Ishikawa (cell line): Measurements from ENCODE around the gene ITSN2.

Source experiments
- CEBPB ChIP-seq: IDR thresholded peaks from 2 replicates; pipeline ENCODE4 v1.6.1; 2012
- CREB1 ChIP-seq: IDR thresholded peaks from 2 replicates; pipeline ENCODE4 v1.6.1; 2012; ENCODE audit warnings: low read depth
- EGR1 ChIP-seq: IDR thresholded peaks from 2 replicates; pipeline ENCODE4 v1.6.1; 2012
- EP300 ChIP-seq: IDR thresholded peaks from 2 replicates; pipeline ENCODE4 v1.6.1; 2012; ENCODE audit warnings: borderline replicate concordance
- FOXM1 ChIP-seq: IDR thresholded peaks from 2 replicates; pipeline ENCODE4 v1.6.1; 2012; ENCODE audit warnings: low read depth, borderline replicate concordance
- MAX ChIP-seq: IDR thresholded peaks from 2 replicates; pipeline ENCODE4 v1.6.1; 2012
- NFIC ChIP-seq: IDR thresholded peaks from 2 replicates; pipeline ENCODE4 v1.6.1; 2012
- RAD21 ChIP-seq: IDR thresholded peaks from 2 replicates; pipeline ENCODE4 v1.6.1; 2012; ENCODE audit warnings: low read depth
- REST ChIP-seq: IDR thresholded peaks from 2 replicates; pipeline ENCODE4 v1.6.1; 2012; ENCODE audit warnings: low read depth, mild to moderate bottlenecking
- TAF1 ChIP-seq: IDR thresholded peaks from 2 replicates; pipeline ENCODE4 v1.6.1; 2012; ENCODE audit warnings: low read depth, mild to moderate bottlenecking
- TCF12 ChIP-seq: IDR thresholded peaks from 2 replicates; pipeline ENCODE4 v1.6.1; 2012; ENCODE audit warnings: low read depth
- TEAD4 ChIP-seq: IDR thresholded peaks from 2 replicates; pipeline ENCODE4 v1.6.1; 2012
- USF1 ChIP-seq: IDR thresholded peaks from 2 replicates; pipeline ENCODE4 v1.6.1; 2012
- YY1 ChIP-seq: IDR thresholded peaks from 2 replicates; pipeline ENCODE4 v1.6.1; 2012; ENCODE audit warnings: low read depth
- ZBTB7A ChIP-seq: IDR thresholded peaks from 2 replicates; pipeline ENCODE4 v1.6.1; 2012; ENCODE audit warnings: low read depth

Gene ITSN2

GRCh38 chr2:24181849-24182248, 178.5 kb downstream of the ITSN2 start:
- no peak for TF ChIP-seq ZBTB7A
- no peak for TF ChIP-seq TAF1
- TF ChIP-seq NFIC = no peak
- no peak for TF ChIP-seq RAD21
- no peak for TF ChIP-seq REST
- no peak for TF ChIP-seq EP300
- TF ChIP-seq MAX = no peak
- TF ChIP-seq CEBPB = no peak
- TF ChIP-seq FOXM1 = no peak
- no peak for TF ChIP-seq TEAD4
- no peak for TF ChIP-seq CREB1
- no peak for TF ChIP-seq YY1
- TF ChIP-seq TCF12 = no peak
- TF ChIP-seq EGR1 = no peak
- TF ChIP-seq USF1 = no peak

GRCh38 chr2:24179683-24180082, 180.7 kb downstream of the ITSN2 start:
- TF ChIP-seq RAD21 (no peak), CEBPB (no peak), YY1 (no peak), USF1 (no peak), TEAD4 (no peak), FOXM1 (no peak), MAX (no peak), EGR1 (no peak), CREB1 (no peak), TAF1 (no peak), TCF12 (no peak), NFIC (no peak), ZBTB7A (no peak), REST (no peak), EP300 (no peak)

- no peak for TF ChIP-seq TEAD4
- no peak for TF ChIP-seq TAF1
- TF ChIP-seq REST = no peak
- no peak for TF ChIP-seq USF1
- TF ChIP-seq TCF12 = no peak
- TF ChIP-seq EGR1 = no peak
- TF ChIP-seq YY1 = no peak
- no peak for TF ChIP-seq NFIC
- TF ChIP-seq RAD21 = no peak
- no peak for TF ChIP-seq MAX
- no peak for TF ChIP-seq ZBTB7A
- TF ChIP-seq CEBPB = no peak
- TF ChIP-seq EP300 = no peak
- no peak for TF ChIP-seq FOXM1
- TF ChIP-seq CREB1 = no peak
Measured at GRCh38 chr2:24176326-24176725, 184.0 kb downstream of the ITSN2 start.
